GM12872 (cell line): Measurements from ENCODE around the gene ARL6IP4.

Experiments
- CTCF ChIP-seq: IDR thresholded peaks from 3 replicates; pipeline ENCODE4 v1.5.1; 2011; ENCODE audit warnings: low read depth, mild to moderate bottlenecking, low read length, moderate library complexity; ENCODE audit not compliant: insufficient read depth

Gene ARL6IP4

GRCh38 chr12:123010681-123011080 is 30.2 kb downstream of the ARL6IP4 start:
- no peak for TF ChIP-seq CTCF

DNA sequence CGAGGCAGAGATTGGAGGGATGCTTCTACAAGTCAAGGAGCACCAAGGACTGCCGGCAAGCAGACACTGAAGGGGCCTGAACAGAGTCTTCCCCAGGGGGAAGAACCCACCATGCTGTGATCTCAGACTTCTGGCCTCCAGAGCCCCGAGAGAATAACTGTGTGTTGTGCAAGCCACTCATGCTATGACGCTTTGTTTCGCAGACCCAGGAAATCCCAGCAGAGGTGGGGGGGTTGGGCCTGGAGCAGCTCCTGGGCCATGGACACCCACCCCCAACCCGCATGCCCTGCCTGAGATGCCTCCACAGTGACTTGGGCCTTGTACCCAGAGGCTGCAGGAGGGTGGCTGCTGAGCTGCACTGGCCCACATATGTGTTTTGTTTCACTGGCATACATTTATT is 31.2 kb downstream of the ARL6IP4 start:
- TF ChIP-seq CTCF: no peak

DNA sequence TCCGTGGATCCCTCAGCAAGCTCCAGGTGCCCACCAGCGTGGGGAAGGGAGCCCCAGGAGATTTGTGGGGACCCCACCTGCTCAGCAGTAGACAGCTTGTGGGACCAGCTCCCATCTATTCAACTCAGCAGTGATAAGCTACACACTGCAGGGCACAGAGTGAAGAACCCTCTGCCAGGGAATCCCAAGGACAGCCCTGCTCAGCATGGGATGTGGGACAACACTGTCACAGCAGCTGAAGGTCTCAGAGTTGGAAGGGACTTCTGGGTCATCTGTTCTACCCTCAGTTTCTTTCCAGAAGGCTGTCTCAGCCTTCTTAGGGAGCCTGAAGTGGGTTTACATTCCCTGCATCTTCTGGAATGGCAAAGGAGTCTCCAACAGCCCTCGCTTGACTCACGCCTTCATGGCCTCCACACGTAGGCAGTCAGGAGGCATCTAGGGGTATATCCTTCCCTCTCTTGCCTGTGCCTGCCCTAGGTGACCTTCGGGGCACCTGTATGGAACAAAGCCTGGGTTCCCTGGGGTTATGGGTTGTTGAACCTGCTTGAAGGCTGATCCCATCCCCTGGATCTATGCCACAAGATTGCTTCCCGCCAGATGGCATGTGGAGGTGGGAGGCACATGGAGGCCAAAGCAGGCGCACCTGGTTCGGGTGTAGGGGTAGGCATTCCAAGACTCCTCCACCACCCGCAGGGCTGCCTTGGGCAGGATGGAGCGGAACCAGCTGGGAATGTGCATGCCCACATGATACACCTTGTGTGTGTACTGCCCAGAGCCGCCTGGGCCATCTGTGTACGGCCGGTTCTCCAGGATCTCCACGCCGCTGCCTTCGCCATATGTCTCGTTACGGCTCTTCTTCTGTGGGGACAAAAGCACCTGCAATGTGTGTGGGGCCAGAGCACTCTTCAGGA is 33.0 kb downstream of the ARL6IP4 start:
- TF ChIP-seq CTCF: no peak

- TF ChIP-seq CTCF: no peak
Measured at GRCh38 chr12:123017753-123018152, 37.3 kb downstream of the ARL6IP4 start.

DNA sequence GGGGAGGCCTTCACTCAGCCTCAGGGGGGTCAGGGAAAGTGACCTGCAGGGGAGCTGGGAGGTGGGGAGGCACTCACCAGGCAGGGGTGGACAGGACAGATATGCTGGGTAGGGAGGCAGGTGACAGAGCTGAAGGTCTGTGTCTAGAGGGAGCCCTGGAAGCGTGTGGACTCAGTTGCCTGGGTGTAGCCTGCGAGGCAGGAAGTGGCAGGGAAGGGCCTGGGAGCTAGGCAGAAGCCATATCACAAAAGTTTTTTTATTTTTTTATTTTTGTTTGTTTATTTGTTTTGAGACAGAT is 39.3 kb downstream of the ARL6IP4 start:
- TF ChIP-seq CTCF: no peak

DNA sequence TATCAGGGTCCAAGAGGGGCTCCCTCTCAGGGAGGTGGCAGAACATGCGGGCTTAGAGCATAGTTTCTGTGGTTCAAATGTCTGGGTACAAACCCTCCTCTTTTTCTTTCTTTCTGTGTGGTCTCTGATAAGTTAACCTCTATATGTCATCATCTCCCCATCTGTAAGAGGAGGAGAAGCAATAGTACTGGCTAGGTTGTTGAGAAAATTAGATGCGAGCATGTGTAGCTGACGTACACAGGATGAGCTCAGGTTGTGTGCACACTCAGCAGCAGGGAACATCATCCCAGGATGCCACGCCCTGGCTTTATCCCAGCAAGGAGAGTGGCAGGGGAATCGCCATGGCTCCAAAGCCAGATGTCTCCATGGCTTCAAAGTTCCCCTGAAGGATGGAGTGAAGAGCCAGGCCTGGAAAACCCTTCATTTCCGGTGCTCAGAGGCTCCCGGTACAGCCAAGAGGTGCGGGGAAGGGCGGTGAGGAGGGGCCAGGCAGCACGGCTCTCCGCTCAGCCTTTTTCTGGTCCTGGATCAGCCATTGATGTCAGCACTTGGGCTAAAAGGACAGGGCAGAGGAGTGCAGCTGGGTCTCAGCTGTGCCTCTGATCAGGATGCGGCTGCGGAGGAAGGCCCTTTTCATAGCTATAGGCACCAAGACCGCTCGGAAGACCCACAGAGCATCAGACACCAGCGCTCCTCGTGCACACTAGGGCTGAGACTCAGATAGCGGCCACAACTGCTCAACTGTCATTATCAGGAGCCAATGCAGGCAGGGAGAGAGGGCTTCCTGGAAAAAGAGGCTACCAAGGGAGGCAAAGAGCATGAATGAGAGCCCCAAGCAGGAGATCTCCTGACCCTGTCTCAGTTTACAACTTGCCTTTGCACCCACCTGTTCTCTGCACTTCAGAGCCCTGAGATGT is 41.5 kb downstream of the ARL6IP4 start:
- no peak for TF ChIP-seq CTCF

DNA sequence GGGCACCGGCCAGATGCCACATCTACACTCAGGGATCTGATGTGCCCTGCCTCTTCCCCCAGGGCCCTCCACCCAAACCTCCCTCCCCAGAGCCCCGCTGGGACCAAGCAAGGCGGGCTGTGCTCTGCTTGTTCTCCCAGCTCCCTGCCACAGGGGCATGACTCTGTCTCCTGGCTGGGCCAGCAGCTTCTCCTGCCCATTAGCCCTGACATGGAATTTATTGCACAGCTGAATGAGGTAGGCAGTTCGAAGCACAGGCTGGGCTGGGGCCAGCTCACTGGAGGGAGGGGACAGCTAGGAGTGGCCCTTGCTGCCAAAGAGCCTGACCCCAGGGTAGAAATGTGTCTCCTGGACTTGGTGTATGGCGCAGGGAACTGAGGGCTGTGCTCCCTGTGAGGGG is 42.4 kb downstream of the ARL6IP4 start:
- TF ChIP-seq CTCF: no peak
